Fibroblast of the aortic adventitia (primary cell): Measurements from ENCODE around the gene ANKRD6. TPM values are rescaled to one million over a fixed set of nuclear protein-coding genes. Genes with fewer than 3 reads are reported as not detected.

ENCODE experiments used
- DNase-seq: peaks from one replicate; pipeline ENCODE4 v3.0.0-alpha.2; 2010; ENCODE audit warnings: low read depth
- H3K4me3 ChIP-seq: 2 replicates; pipeline ENCODE4 v1.5.1; 2011; ENCODE audit warnings: low read depth, mild to moderate bottlenecking, control low read depth, low read length, moderate library complexity
- total RNA-seq: library from RNA; depleted of rRNA; stranded (reverse); fragments of >200 nt; gene quantifications from 2 replicates; pipeline ENCODE4 v1.2.3, GENCODE V29; 2012; ENCODE audit warnings: low replicate concordance
- TF ChIP-seq, protein P1 (sequence below): IDR thresholded peaks from 2 replicates; pipeline ENCODE4 v1.5.1; 2011; ENCODE audit warnings: mild to moderate bottlenecking, low read length, control low read depth, inconsistent platforms; ENCODE audit not compliant: insufficient read depth

ANKRD6 gene
- total RNA-seq, 1 donor: 14.6 TPM

GRCh38 chr6:89475634-89476033, 42.7 kb downstream of the ANKRD6 start:
- peak; percentile 37 for DNase-seq
- TF ChIP-seq, protein P1, sequence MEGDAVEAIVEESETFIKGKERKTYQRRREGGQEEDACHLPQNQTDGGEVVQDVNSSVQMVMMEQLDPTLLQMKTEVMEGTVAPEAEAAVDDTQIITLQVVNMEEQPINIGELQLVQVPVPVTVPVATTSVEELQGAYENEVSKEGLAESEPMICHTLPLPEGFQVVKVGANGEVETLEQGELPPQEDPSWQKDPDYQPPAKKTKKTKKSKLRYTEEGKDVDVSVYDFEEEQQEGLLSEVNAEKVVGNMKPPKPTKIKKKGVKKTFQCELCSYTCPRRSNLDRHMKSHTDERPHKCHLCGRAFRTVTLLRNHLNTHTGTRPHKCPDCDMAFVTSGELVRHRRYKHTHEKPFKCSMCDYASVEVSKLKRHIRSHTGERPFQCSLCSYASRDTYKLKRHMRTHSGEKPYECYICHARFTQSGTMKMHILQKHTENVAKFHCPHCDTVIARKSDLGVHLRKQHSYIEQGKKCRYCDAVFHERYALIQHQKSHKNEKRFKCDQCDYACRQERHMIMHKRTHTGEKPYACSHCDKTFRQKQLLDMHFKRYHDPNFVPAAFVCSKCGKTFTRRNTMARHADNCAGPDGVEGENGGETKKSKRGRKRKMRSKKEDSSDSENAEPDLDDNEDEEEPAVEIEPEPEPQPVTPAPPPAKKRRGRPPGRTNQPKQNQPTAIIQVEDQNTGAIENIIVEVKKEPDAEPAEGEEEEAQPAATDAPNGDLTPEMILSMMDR: no peak
- H3K4me3 ChIP-seq: no peak overlapping the region

DNA sequence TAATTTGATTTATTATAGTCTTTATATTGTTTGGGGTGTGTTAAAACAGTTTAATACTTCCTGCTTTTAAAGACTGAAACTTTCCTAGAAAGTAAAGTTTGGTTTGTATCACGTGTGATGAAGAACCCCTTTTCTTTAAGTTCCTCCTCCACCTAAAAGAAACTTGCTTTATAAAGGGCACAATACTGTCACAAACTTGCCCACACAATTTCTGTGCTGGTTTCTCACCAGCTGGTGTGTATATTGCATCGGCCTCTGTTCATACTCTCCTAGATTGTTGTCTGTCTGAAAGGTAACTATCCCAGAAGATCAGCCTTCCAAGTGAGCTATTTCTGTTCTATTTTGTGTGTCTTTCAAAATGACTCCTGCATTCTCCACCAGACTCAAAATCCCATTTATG, 46.9 kb downstream of the ANKRD6 start:
- DNase-seq: no peak
- TF ChIP-seq, protein P1: no peak
- no peak overlapping the region for H3K4me3 ChIP-seq

DNA sequence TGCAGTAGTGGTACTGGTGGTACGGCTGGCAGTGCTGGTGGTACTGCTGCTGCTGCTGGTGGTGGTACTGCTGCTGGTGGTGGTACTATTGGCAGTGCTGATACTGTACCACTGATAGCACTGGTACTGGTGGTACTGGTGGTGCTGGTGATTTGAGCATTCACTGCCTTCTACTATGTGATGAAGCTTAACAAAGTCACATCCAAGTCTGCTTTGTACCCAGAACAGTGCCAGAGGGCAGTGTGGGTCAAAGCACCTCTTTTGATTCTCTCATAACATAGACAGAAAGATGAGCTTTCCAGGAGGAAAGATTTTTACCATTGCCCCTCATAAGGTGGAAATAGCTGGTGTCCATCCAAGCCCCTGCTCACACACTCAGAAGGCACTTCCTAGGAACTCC, 48.7 kb downstream of the ANKRD6 start:
- TF ChIP-seq, protein P1: no peak
- no peak overlapping the region for H3K4me3 ChIP-seq
- DNase-seq: no peak

GRCh38 chr6:89482126-89482525, 49.2 kb downstream of the ANKRD6 start:
- no peak overlapping the region for H3K4me3 ChIP-seq
- peak; percentile 71 for DNase-seq
- TF ChIP-seq, protein P1: no peak

DNA sequence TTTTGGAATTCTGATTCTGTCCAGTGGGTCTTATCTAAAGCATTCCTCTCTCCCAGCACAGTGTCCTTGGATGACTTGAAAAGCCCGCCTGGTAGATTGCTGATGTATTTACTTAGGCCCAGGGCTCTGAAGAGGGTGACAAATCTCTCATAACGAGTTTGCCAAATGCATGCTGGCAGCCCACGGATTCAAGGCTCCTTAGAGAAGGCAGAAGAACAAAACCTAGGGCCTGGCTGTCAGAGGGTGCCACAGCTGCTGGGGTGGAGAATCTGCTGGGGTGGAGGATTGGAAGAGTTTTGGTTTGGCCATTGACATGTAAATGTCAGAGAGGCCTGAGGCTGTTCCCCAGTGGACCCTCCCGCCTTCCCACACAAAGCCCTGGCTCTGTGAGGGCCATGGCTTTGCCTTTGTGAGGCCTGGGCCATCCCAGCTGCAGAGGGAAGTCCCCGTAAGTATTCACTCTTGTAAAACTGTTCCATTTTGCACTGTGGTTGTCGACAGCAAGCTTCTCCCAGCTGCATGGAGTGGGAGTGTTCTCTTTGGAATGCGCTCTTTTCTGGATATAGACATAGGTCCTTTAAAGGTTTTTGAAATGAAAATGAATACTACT, 50.3 kb downstream of the ANKRD6 start:
- H3K4me3 ChIP-seq: no peak overlapping the region
- TF ChIP-seq, protein P1: no peak
- DNase-seq: peak; percentile 75

- TF ChIP-seq, protein P1: no peak
- H3K4me3 ChIP-seq: no peak overlapping the region
- DNase-seq: no peak
Measured at GRCh38 chr6:89485320-89485719, 52.4 kb downstream of the ANKRD6 start.

DNA sequence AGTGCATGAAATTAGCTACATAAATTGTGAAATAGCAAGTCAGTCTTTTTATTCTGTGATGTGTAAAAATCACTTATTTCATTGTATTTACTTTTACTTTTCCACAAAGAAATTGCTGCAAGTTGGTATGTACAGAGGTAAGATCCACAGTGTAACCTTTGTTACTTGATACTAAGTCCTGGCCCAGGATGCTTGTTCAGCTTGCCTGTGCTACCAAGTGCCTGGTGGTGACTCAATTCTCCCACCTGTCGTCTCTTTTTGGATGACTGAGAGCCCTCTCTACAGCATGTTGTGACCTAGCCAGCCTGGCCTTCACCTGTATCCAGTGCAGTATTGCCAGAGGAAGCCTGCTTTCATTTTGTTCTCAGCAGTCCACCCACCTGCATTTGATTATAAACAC, 54.9 kb downstream of the ANKRD6 start:
- TF ChIP-seq, protein P1: no peak
- no peak overlapping the region for H3K4me3 ChIP-seq

More for the DNA sequence above, 54.9 kb downstream of the ANKRD6 start:
- no peak for DNase-seq
